OCI-LY1 (cell line): ENCODE results near the gene IRAK3.

Source experiments
- H2AFZ ChIP-seq: fragments of 200-600 bp; sonication (generic), shearing (Covaris generic); 2 replicates; pipeline ENCODE4 v1.6.0; 2014; ENCODE audit warnings: antibody characterized with exemption, mild to moderate bottlenecking, low read length
- H3F3A ChIP-seq: fragments of 200-600 bp; sonication (generic), shearing (Covaris generic); 2 replicates; pipeline ENCODE4 v1.6.0; 2014; ENCODE audit warnings: mild to moderate bottlenecking, antibody characterized with exemption, low read length, moderate library complexity; ENCODE audit not compliant: insufficient read depth
- H3K27ac ChIP-seq: fragments of 200-600 bp; sonication (generic); 2 replicates; pipeline ENCODE4 v1.5.1; 2014; ENCODE audit warnings: low read length, mixed run types, mild to moderate bottlenecking, low read depth; ENCODE audit not compliant: poor library complexity, severe bottlenecking
- H3K27me3 ChIP-seq: fragments of 200-600 bp; sonication (generic); 2 replicates; pipeline ENCODE4 v1.6.0; 2014; ENCODE audit warnings: antibody characterized with exemption, mild to moderate bottlenecking, low read length, moderate library complexity; ENCODE audit not compliant: insufficient read depth
- H3K36me3 ChIP-seq: fragments of 200-600 bp; sonication (generic); 2 replicates; pipeline ENCODE4 v1.6.1; 2014; ENCODE audit warnings: mild to moderate bottlenecking, antibody characterized with exemption, low read length, moderate library complexity, mixed read lengths; ENCODE audit not compliant: insufficient read depth
- H3K4me1 ChIP-seq: fragments of 200-600 bp; sonication (generic); 2 replicates; pipeline ENCODE4 v1.5.1; 2014; ENCODE audit warnings: mild to moderate bottlenecking, low read length, moderate library complexity; ENCODE audit not compliant: insufficient read depth, severe bottlenecking
- H3K4me2 ChIP-seq: fragments of 200-600 bp; sonication (generic), shearing (Covaris generic); 2 replicates; pipeline ENCODE4 v1.6.1; 2014; ENCODE audit warnings: low read length
- H3K4me3 ChIP-seq: fragments of 200-600 bp; sonication (generic); 2 replicates; pipeline ENCODE4 v1.5.1; 2014; ENCODE audit warnings: low read length, low read depth, mild to moderate bottlenecking, mixed read lengths; ENCODE audit not compliant: poor library complexity, severe bottlenecking
- H3K79me2 ChIP-seq: fragments of 200-600 bp; shearing (Covaris generic); 2 replicates; pipeline ENCODE4 v1.6.1; 2016; ENCODE audit warnings: mixed run types, low read length, mixed read lengths; ENCODE audit not compliant: insufficient read depth
- H3K9ac ChIP-seq: fragments of 200-600 bp; sonication (generic), shearing (Covaris generic); 2 replicates; pipeline ENCODE4 v1.6.1; 2014; ENCODE audit warnings: mild to moderate bottlenecking, low read length, mixed read lengths
- H3K9me2 ChIP-seq: fragments of 200-600 bp; sonication (generic), shearing (Covaris generic); 2 replicates; pipeline ENCODE4 v1.6.1; 2014; ENCODE audit warnings: low read depth, mild to moderate bottlenecking, low read length, mixed read lengths
- H3K9me3 ChIP-seq: fragments of 200-600 bp; shearing (Covaris generic); 2 replicates; pipeline ENCODE4 v1.6.1; 2014; ENCODE audit warnings: low read length, mixed read lengths
- H4K20me1 ChIP-seq: fragments of 200-600 bp; sonication (generic), shearing (Covaris generic); 2 replicates; pipeline ENCODE4 v1.6.0; 2016; ENCODE audit warnings: mild to moderate bottlenecking, low read length; ENCODE audit not compliant: insufficient read depth
- CTCF ChIP-seq: fragments of 200-600 bp; sonication (generic), shearing (Covaris generic); IDR thresholded peaks from 2 replicates; pipeline ENCODE4 v1.5.1; 2017; ENCODE audit warnings: mild to moderate bottlenecking, antibody characterized with exemption, low read length, moderate library complexity, mixed read lengths
- EZH2 ChIP-seq: fragments of 200-600 bp; sonication (generic), shearing (Covaris generic); IDR thresholded peaks from 2 replicates; pipeline ENCODE4 v1.8.0; 2017; ENCODE audit warnings: borderline replicate concordance, mixed run types, mild to moderate bottlenecking, antibody characterized with exemption, low read length, moderate library complexity, mixed read lengths

IRAK3 gene

DNA sequence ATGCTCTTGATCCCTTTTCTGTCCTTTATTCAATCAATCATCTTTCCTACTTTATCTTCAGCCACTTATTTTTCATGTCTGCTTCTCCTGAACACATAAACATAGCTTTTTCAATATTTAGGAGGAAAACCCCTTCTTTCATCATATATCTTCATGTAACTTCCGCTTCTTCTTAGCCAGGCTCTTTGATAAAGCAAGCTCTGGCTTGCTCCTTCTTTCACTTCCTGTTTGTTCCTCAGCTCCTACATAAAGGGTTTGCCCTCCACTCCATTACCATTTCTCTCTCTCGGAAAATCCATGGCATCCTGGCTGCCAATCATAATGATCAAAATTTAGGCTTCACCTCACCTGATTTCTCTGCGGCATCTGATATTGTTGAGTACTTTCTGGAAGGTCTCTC lies 79.5 kb downstream of the IRAK3 start:
- TF ChIP-seq EZH2 (no peak), CTCF (no peak)
- Histone ChIP-seq H3K4me1 (peaks cover 11% of the 10 kb centered on the region), H3K36me3 (no peaks in the 10 kb centered on the region), H3K9me2 (no peaks in the 10 kb centered on the region), H3K4me3 (no peak overlapping the region), H4K20me1 (no peaks in the 10 kb centered on the region), H3K9ac (no peak overlapping the region), H3K4me2 (no peak overlapping the region), H3K27ac (no peak overlapping the region), H2AFZ (no peak overlapping the region), H3K79me2 (no peaks in the 10 kb centered on the region), H3K9me3 (no peaks in the 10 kb centered on the region), H3K27me3 (no peaks in the 10 kb centered on the region), H3F3A (no peaks in the 10 kb centered on the region)

GRCh38 chr12:66269142-66269541 lies 80.1 kb downstream of the IRAK3 start:
- no peaks in the 10 kb centered on the region for H3K9me3 ChIP-seq
- no peaks in the 10 kb centered on the region for H3K27me3 ChIP-seq
- no peak overlapping the region for H3K4me2 ChIP-seq
- no peak overlapping the region for H3K4me3 ChIP-seq
- no peak for TF ChIP-seq CTCF
- no peak for TF ChIP-seq EZH2
- H3K27ac ChIP-seq: no peak overlapping the region
- H2AFZ ChIP-seq: no peak overlapping the region
- H3F3A ChIP-seq: no peaks in the 10 kb centered on the region
- no peaks in the 10 kb centered on the region for H3K36me3 ChIP-seq
- H3K9ac ChIP-seq: no peak overlapping the region
- no peaks in the 10 kb centered on the region for H3K9me2 ChIP-seq
- H3K79me2 ChIP-seq: no peaks in the 10 kb centered on the region
- H3K4me1 ChIP-seq: peaks cover 11% of the 10 kb centered on the region
- no peaks in the 10 kb centered on the region for H4K20me1 ChIP-seq

GRCh38 chr12:66269757-66270383 lies 80.9 kb downstream of the IRAK3 start:
- Histone ChIP-seq H4K20me1 (no peaks in the 10 kb centered on the region), H3F3A (no peaks in the 10 kb centered on the region), H3K27ac (no peak overlapping the region), H3K4me3 (no peak overlapping the region), H3K4me1 (peaks cover 11% of the 10 kb centered on the region), H3K9me3 (no peaks in the 10 kb centered on the region), H3K79me2 (no peaks in the 10 kb centered on the region), H3K9ac (no peak overlapping the region), H3K9me2 (no peaks in the 10 kb centered on the region), H3K27me3 (no peaks in the 10 kb centered on the region), H2AFZ (no peak overlapping the region), H3K36me3 (no peaks in the 10 kb centered on the region), H3K4me2 (no peak overlapping the region)
- TF ChIP-seq CTCF (peak; percentile 65), EZH2 (no peak)
